Effector CD8-positive, alpha-beta T cell (primary cell): ENCODE measurements around the gene KMT2C.
"Not testable (repeated sequence)": the region's sequence is repeated elsewhere in the genome, so short reads cannot be mapped to it uniquely, and the experiment has no call there.

ENCODE experiments used
- DNase-seq: peaks from one replicate; lab custom pipeline; 2025; lab: John Stamatoyannopoulos, UW

KMT2C gene

GRCh38 chr7:152313217-152313616 is 122.6 kb downstream of the KMT2C start:
- no peak for DNase-seq

GRCh38 chr7:152312316-152312715 is 123.5 kb downstream of the KMT2C start:
- DNase-seq = no peak

- DNase-seq = no peak
Observed at GRCh38 chr7:152307902-152308301, 127.9 kb downstream of the KMT2C start.

GRCh38 chr7:152299542-152300143 is 136.2 kb downstream of the KMT2C start:
- DNase-seq = not testable (repeated sequence)

- no peak for DNase-seq
Observed at GRCh38 chr7:152292897-152293296, 142.9 kb downstream of the KMT2C start.

GRCh38 chr7:152286972-152287371 is 148.8 kb downstream of the KMT2C start:
- DNase-seq = not testable (repeated sequence)

- not testable (repeated sequence) for DNase-seq
Observed at GRCh38 chr7:152286219-152286618, 149.6 kb downstream of the KMT2C start.

GRCh38 chr7:152284998-152285397 is 150.8 kb downstream of the KMT2C start:
- not testable (repeated sequence) for DNase-seq

- not testable (repeated sequence) for DNase-seq
Observed at GRCh38 chr7:152277687-152278086, 158.1 kb downstream of the KMT2C start.

GRCh38 chr7:152270427-152270826 is 165.4 kb downstream of the KMT2C start:
- not testable (repeated sequence) for DNase-seq

GRCh38 chr7:152266859-152267258 is 168.9 kb downstream of the KMT2C start:
- not testable (repeated sequence) for DNase-seq

GRCh38 chr7:152264915-152265314 is 170.9 kb downstream of the KMT2C start:
- not testable (repeated sequence) for DNase-seq

- not testable (repeated sequence) for DNase-seq
Observed at GRCh38 chr7:152262146-152262545, 173.7 kb downstream of the KMT2C start.

GRCh38 chr7:152259645-152260044 is 176.2 kb downstream of the KMT2C start:
- not testable (repeated sequence) for DNase-seq

- DNase-seq = not testable (repeated sequence)
Observed at GRCh38 chr7:152247851-152248250, 188.0 kb downstream of the KMT2C start.

GRCh38 chr7:152245417-152245816 is 190.4 kb downstream of the KMT2C start:
- not testable (repeated sequence) for DNase-seq

GRCh38 chr7:152243464-152243863 is 192.3 kb downstream of the KMT2C start:
- not testable (repeated sequence) for DNase-seq

- not testable (repeated sequence) for DNase-seq
Observed at GRCh38 chr7:152241301-152241700, 194.5 kb downstream of the KMT2C start.

- DNase-seq = not testable (repeated sequence)
Observed at GRCh38 chr7:152236306-152236705, 199.5 kb downstream of the KMT2C start.

GRCh38 chr7:152234421-152234820 is 201.4 kb downstream of the KMT2C start:
- not testable (repeated sequence) for DNase-seq

- no peak for DNase-seq
Observed at GRCh38 chr7:152231089-152231488, 204.7 kb downstream of the KMT2C start.

- DNase-seq = not testable (repeated sequence)
Observed at GRCh38 chr7:152219556-152219955, 216.2 kb downstream of the KMT2C start.

- not testable (repeated sequence) for DNase-seq
Observed at GRCh38 chr7:152208766-152209165, 227.0 kb downstream of the KMT2C start.

GRCh38 chr7:152204417-152204816 is 231.4 kb downstream of the KMT2C start:
- not testable (repeated sequence) for DNase-seq
